Breast epithelium (tissue), 4 donors: ENCODE data around the gene MUC22. TPM values are rescaled to one million over a fixed set of nuclear protein-coding genes. Genes with fewer than 3 reads are reported as not detected.
"Not testable (repeated sequence)": the region's sequence is repeated elsewhere in the genome, so short reads cannot be mapped to it uniquely, and the experiment has no call there.

Experiments used
- DNase-seq, 2 donors: peaks; one replicate each; pipeline ENCODE4 v3.0.0-alpha.2; 2019; ENCODE audit warnings: low spot score in 2 of 2
- H3K27ac ChIP-seq, 2 donors: fragments of 200-600 bp; sonication (generic) in 1 of 2; one replicate each; pipeline ENCODE4 v1.5.1; 2016 to 2019; ENCODE audit warnings: mild to moderate bottlenecking in 1 of 2
- H3K27me3 ChIP-seq, 2 donors: fragments of 200-600 bp; sonication (generic) in 1 of 2; one replicate each; pipeline versions ENCODE4 v1.5.1 to v1.6.0; 2017 to 2019; ENCODE audit warnings: control low read depth in 1 of 2, mild to moderate bottlenecking in 1 of 2
- H3K36me3 ChIP-seq: fragments of 200-600 bp; one replicate; pipeline ENCODE4 v1.5.1; 2019
- H3K4me1 ChIP-seq, 2 donors: fragments of 200-600 bp; sonication (generic); one replicate each; pipeline ENCODE4 v1.5.1; 2016 to 2019; ENCODE audit warnings: control low read depth in 1 of 2
- H3K4me3 ChIP-seq, 3 donors: fragments of 200-600 bp; sonication (generic); 1 replicate in 2 of 3; 2 replicates in 1 of 3; pipeline ENCODE4 v1.5.1; 2016 to 2019; ENCODE audit warnings: mild to moderate bottlenecking in 3 of 3, moderate library complexity in 2 of 3
- H3K9me3 ChIP-seq, 2 donors: fragments of 200-600 bp; sonication (generic) in 1 of 2; one replicate each; pipeline ENCODE4 v1.5.1; 2016 to 2019; ENCODE audit warnings: control low read depth in 1 of 2
- POLR2A ChIP-seq: fragments of 450-650 bp; IDR thresholded peaks from one replicate; pipeline ENCODE4 v1.6.1; 2016; ENCODE audit warnings: antibody characterized with exemption, mild to moderate bottlenecking, moderate library complexity
- POLR2AphosphoS5 ChIP-seq, 3 donors: sonication (generic); formaldehyde crosslinking; IDR thresholded peaks; one replicate each; pipeline ENCODE4 v1.6.1; 2017; ENCODE audit warnings: antibody characterized with exemption in 3 of 3
- intact Hi-C: fragments of 100-400 bp; cut with DNase I; formaldehyde crosslinking; loops from one replicate; pipeline ENCODE4 v1.15.1; 2023; ENCODE audit warnings: low total_unique reads
- total RNA-seq, 3 donors: library from RNA; depleted of rRNA; stranded (reverse); fragments of >200 nt; gene quantifications; one replicate each; pipeline ENCODE4 v1.1.0, GENCODE V29; 2016
- TF ChIP-seq, protein P1 (sequence below), 3 donors: fragments of 450-650 bp; IDR thresholded peaks; one replicate each; pipeline ENCODE4 v1.5.1; 2016 to 2017; ENCODE audit warnings: antibody characterized with exemption in 3 of 3, mild to moderate bottlenecking in 3 of 3, moderate library complexity in 3 of 3

Gene MUC22
- total RNA-seq, 3 donors from 2014 or later = not detected

GRCh38 chr6:31049518-31049917 is 39.2 kb downstream of the MUC22 start:
- H3K27me3 ChIP-seq = no peaks in the 10 kb centered on the region
- H3K27ac ChIP-seq = no peak overlapping the region
- H3K36me3 ChIP-seq = no peaks in the 10 kb centered on the region
- DNase-seq = no peak
- H3K4me3 ChIP-seq = no peak overlapping the region
- TF ChIP-seq POLR2AphosphoS5 (IDR thresholded peaks at IDR 0.05) (no peak), POLR2A (no peak)
- TF ChIP-seq, protein P1, sequence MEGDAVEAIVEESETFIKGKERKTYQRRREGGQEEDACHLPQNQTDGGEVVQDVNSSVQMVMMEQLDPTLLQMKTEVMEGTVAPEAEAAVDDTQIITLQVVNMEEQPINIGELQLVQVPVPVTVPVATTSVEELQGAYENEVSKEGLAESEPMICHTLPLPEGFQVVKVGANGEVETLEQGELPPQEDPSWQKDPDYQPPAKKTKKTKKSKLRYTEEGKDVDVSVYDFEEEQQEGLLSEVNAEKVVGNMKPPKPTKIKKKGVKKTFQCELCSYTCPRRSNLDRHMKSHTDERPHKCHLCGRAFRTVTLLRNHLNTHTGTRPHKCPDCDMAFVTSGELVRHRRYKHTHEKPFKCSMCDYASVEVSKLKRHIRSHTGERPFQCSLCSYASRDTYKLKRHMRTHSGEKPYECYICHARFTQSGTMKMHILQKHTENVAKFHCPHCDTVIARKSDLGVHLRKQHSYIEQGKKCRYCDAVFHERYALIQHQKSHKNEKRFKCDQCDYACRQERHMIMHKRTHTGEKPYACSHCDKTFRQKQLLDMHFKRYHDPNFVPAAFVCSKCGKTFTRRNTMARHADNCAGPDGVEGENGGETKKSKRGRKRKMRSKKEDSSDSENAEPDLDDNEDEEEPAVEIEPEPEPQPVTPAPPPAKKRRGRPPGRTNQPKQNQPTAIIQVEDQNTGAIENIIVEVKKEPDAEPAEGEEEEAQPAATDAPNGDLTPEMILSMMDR (IDR thresholded peaks at IDR 0.05) = no peak
- intact Hi-C loops = no loop called here
- no peaks in the 10 kb centered on the region for H3K4me1 ChIP-seq
- no peaks in the 10 kb centered on the region for H3K9me3 ChIP-seq

DNA sequence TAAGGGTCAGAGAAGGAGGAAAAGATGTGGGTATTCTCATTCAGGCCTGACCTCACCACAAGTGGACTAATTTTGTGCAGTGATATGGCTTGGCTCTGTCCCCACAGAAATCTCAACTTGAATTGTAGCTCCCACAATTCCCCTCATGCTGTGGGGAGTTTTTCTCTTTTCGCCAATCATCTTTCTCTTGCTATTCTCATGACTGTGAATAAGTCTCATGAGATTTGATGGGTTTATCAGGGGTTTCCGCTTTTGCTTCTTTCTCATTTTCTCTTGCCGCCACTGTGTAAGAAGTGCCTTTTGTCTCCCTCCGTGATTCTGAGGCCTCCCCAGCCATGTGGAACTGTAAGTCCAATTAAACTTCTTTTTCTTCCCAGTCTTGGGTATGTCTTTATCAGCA is 42.9 kb downstream of the MUC22 start:
- H3K4me3 ChIP-seq, DNase-seq, H3K27ac ChIP-seq, H3K9me3 ChIP-seq, H3K36me3 ChIP-seq, H3K4me1 ChIP-seq, intact Hi-C loops, H3K27me3 ChIP-seq: not testable (repeated sequence)

GRCh38 chr6:31053873-31054272 is 43.6 kb downstream of the MUC22 start:
- no peaks in the 10 kb centered on the region for H3K9me3 ChIP-seq
- DNase-seq = no peak
- no peak overlapping the region for H3K4me3 ChIP-seq
- no peaks in the 10 kb centered on the region for H3K36me3 ChIP-seq
- H3K4me1 ChIP-seq = no peaks in the 10 kb centered on the region
- no peak overlapping the region for H3K27ac ChIP-seq
- no peaks in the 10 kb centered on the region for H3K27me3 ChIP-seq
- TF ChIP-seq POLR2A (no peak), POLR2AphosphoS5 (IDR thresholded peaks at IDR 0.05) (no peak)
- TF ChIP-seq, protein P1 (IDR thresholded peaks at IDR 0.05) = no peak
- intact Hi-C loops = no loop called here

DNA sequence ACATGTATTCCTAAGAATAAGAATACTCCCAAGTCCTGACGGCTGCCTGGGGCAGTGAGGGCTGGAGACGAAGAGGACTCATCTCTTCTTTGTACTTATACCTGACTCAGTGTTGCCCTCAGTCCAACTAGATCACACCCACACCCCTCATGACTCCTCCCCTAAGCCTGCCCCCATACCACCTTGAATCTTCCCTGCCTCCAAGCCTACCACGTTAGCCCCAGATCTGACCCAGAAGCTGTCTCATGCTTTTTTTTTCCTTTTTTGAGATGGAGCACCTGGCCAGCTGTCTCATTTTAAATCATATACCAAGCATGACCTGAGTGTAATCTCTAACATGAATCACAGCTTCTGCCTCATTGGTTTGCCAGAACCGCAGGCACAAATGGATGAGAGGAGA is 45.2 kb downstream of the MUC22 start:
- Histone ChIP-seq H3K36me3 (no peaks in the 10 kb centered on the region), H3K27me3 (no peaks in the 10 kb centered on the region), H3K4me3 (no peak overlapping the region), H3K27ac (no peak overlapping the region), H3K9me3 (no peaks in the 10 kb centered on the region), H3K4me1 (no peaks in the 10 kb centered on the region)
- no peak for TF ChIP-seq POLR2AphosphoS5 (IDR thresholded peaks at IDR 0.05)
- TF ChIP-seq, protein P1 (IDR thresholded peaks at IDR 0.05) = no peak
- TF ChIP-seq POLR2A = no peak
- no peak for DNase-seq
- intact Hi-C loops = no loop called here

- intact Hi-C loops = no loop called here
- Histone ChIP-seq H3K27ac (peak overlapping the region; percentile 15 to 43), H3K4me1 (no peaks in the 10 kb centered on the region), H3K4me3 (no peak overlapping the region), H3K9me3 (no peaks in the 10 kb centered on the region), H3K27me3 (no peaks in the 10 kb centered on the region), H3K36me3 (no peaks in the 10 kb centered on the region)
- no peak for DNase-seq
- no peak for TF ChIP-seq POLR2A
- TF ChIP-seq, protein P1 (IDR thresholded peaks at IDR 0.05) = no peak
- no peak for TF ChIP-seq POLR2AphosphoS5 (IDR thresholded peaks at IDR 0.05)
Measured at GRCh38 chr6:31057426-31058003, 47.2 kb downstream of the MUC22 start.
